K562 (cell line): ENCODE results near the gene SPATS2L.

Experiments used
- CCNT2 ChIP-seq: IDR thresholded peaks from 2 replicates; pipeline ENCODE4 v1.6.1; 2011; ENCODE audit warnings: borderline replicate concordance, low read depth, mild to moderate bottlenecking, moderate library complexity, mixed read lengths, low read length; ENCODE audit not compliant: insufficient read length; ENCODE audit errors: extremely low read depth
- EHMT2 ChIP-seq: fragments of 450-650 bp; IDR thresholded peaks from 2 replicates; pipeline ENCODE4 v1.6.1; 2018; ENCODE audit warnings: antibody characterized with exemption
- HEY1 ChIP-seq: fragments of 250-450 bp; sonication (Bioruptor Pico); IDR thresholded peaks from 2 replicates; pipeline ENCODE4 v1.5.0; 2020; ENCODE audit warnings: mild to moderate bottlenecking, moderate library complexity, borderline replicate concordance
- MAZ ChIP-seq, 2 experiments: fragments of 450-650 bp in 1 of 2; sonication (generic) in 1 of 2; formaldehyde crosslinking; IDR thresholded peaks in 1 of 2; conservative IDR thresholded peaks in 1 of 2; 2 replicates each; pipeline versions ENCODE4 v1.4.0 to v1.5.0; 2020; ENCODE audit warnings: mild to moderate bottlenecking in 1 of 2, missing genetic modification reagents in 1 of 2
- MXI1 ChIP-seq: IDR thresholded peaks from 2 replicates; pipeline ENCODE4 v1.6.1; 2011; ENCODE audit warnings: low read depth, mild to moderate bottlenecking, improper control_type of control experiment, low read length
- POLR2A ChIP-seq: fragments of 450-650 bp; conservative IDR thresholded peaks from 2 replicates; pipeline ENCODE4 v1.6.1; 2016
- POLR2AphosphoS5 ChIP-seq: IDR thresholded peaks from 2 replicates; pipeline ENCODE4 v1.6.1; 2011; ENCODE audit warnings: mild to moderate bottlenecking, low read depth, low read length, moderate library complexity; ENCODE audit not compliant: control insufficient read depth, insufficient read depth
- ZEB2 ChIP-seq: fragments of 450-650 bp; IDR thresholded peaks from 2 replicates; pipeline ENCODE4 v1.6.1; 2016
- ZNF143 ChIP-seq: sonication (generic); formaldehyde crosslinking; IDR thresholded peaks from 2 replicates; pipeline ENCODE4 v1.9.0; 2022; ENCODE audit warnings: mild to moderate bottlenecking, missing genetic modification reagents
- TF ChIP-seq, protein P1 (sequence below), 2 experiments: fragments of 450-650 bp in 1 of 2; sonication (generic) in 1 of 2; formaldehyde crosslinking in 1 of 2; IDR thresholded peaks; 2 replicates each; pipeline versions ENCODE4 v1.7.1 to v1.9.0; 2016 to 2022; ENCODE audit warnings: inconsistent platforms in 1 of 2, mild to moderate bottlenecking in 1 of 2, missing genetic modification reagents in 1 of 2
- TF ChIP-seq, protein P2 (sequence below): fragments of 450-650 bp; IDR thresholded peaks from 2 replicates; pipeline ENCODE4 v1.6.1; 2016; ENCODE audit warnings: borderline replicate concordance
- TF ChIP-seq, protein P3 (sequence below): fragments of 450-650 bp; IDR thresholded peaks from 2 replicates; pipeline ENCODE4 v1.6.1; 2016; ENCODE audit warnings: antibody characterized with exemption
- TF ChIP-seq, protein P4 (sequence below): sonication (generic); formaldehyde crosslinking; IDR thresholded peaks from 2 replicates; pipeline ENCODE4 v1.8.1; 2023; ENCODE audit warnings: mild to moderate bottlenecking, missing genetic modification reagents
- TF ChIP-seq, protein P5 (sequence below), 3 experiments: IDR thresholded peaks in 2 of 3; conservative IDR thresholded peaks in 1 of 3; 2 replicates each; pipeline ENCODE4 v1.5.1; 2011 to 2012; ENCODE audit warnings: low read length in 3 of 3, mild to moderate bottlenecking in 3 of 3, control low read depth in 2 of 3, improper control_type of control experiment in 1 of 3, inconsistent platforms in 1 of 3, low read depth in 1 of 3, mixed read lengths in 1 of 3, moderate library complexity in 1 of 3; ENCODE audit not compliant: insufficient read depth in 2 of 3

DNA sequence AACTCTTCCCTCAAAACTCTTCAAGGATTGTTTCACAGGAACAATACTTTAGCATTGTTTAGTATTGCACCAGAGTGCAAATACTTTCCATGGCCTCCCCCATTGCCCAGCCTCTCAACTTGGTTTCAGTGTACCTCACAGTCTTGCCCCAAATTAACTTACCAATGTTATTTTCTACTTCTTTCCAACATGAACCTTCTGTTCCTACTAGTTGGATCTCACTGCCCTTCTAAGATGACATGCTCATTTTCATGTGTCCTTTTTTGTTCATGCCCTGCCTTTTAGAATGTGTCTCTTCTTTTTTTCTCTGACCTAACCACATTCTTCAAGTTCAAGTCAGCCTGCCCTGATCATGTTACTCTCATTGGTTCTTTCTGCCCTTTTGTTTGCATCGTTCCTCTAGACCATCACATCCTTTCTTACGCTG is 4.1 kb downstream of the SPATS2L start:
- TF ChIP-seq, protein P1, sequence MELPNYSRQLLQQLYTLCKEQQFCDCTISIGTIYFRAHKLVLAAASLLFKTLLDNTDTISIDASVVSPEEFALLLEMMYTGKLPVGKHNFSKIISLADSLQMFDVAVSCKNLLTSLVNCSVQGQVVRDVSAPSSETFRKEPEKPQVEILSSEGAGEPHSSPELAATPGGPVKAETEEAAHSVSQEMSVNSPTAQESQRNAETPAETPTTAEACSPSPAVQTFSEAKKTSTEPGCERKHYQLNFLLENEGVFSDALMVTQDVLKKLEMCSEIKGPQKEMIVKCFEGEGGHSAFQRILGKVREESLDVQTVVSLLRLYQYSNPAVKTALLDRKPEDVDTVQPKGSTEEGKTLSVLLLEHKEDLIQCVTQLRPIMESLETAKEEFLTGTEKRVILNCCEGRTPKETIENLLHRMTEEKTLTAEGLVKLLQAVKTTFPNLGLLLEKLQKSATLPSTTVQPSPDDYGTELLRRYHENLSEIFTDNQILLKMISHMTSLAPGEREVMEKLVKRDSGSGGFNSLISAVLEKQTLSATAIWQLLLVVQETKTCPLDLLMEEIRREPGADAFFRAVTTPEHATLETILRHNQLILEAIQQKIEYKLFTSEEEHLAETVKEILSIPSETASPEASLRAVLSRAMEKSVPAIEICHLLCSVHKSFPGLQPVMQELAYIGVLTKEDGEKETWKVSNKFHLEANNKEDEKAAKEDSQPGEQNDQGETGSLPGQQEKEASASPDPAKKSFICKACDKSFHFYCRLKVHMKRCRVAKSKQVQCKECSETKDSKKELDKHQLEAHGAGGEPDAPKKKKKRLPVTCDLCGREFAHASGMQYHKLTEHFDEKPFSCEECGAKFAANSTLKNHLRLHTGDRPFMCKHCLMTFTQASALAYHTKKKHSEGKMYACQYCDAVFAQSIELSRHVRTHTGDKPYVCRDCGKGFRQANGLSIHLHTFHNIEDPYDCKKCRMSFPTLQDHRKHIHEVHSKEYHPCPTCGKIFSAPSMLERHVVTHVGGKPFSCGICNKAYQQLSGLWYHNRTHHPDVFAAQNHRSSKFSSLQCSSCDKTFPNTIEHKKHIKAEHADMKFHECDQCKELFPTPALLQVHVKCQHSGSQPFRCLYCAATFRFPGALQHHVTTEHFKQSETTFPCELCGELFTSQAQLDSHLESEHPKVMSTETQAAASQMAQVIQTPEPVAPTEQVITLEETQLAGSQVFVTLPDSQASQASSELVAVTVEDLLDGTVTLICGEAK (IDR thresholded peaks at IDR 0.05) = no peak
- TF ChIP-seq, protein P1 (CRISPR knock-in tag; IDR thresholded peaks at IDR 0.05) = no peak
- TF ChIP-seq, protein P2, sequence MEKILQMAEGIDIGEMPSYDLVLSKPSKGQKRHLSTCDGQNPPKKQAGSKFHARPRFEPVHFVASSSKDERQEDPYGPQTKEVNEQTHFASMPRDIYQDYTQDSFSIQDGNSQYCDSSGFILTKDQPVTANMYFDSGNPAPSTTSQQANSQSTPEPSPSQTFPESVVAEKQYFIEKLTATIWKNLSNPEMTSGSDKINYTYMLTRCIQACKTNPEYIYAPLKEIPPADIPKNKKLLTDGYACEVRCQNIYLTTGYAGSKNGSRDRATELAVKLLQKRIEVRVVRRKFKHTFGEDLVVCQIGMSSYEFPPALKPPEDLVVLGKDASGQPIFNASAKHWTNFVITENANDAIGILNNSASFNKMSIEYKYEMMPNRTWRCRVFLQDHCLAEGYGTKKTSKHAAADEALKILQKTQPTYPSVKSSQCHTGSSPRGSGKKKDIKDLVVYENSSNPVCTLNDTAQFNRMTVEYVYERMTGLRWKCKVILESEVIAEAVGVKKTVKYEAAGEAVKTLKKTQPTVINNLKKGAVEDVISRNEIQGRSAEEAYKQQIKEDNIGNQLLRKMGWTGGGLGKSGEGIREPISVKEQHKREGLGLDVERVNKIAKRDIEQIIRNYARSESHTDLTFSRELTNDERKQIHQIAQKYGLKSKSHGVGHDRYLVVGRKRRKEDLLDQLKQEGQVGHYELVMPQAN = no peak
- TF ChIP-seq POLR2AphosphoS5 (no peak), MXI1 (no peak), ZEB2 (no peak), MAZ (CRISPR knock-in tag; conservative IDR thresholded peaks at IDR 0.05 in 1 of 2, IDR thresholded peaks at IDR 0.05 in 1 of 2) (no peak), HEY1 (CRISPR knock-in tag) (no peak), EHMT2 (no peak), POLR2A (no peak), CCNT2 (no peak), ZNF143 (CRISPR knock-in tag) (no peak)
- TF ChIP-seq, protein P3, sequence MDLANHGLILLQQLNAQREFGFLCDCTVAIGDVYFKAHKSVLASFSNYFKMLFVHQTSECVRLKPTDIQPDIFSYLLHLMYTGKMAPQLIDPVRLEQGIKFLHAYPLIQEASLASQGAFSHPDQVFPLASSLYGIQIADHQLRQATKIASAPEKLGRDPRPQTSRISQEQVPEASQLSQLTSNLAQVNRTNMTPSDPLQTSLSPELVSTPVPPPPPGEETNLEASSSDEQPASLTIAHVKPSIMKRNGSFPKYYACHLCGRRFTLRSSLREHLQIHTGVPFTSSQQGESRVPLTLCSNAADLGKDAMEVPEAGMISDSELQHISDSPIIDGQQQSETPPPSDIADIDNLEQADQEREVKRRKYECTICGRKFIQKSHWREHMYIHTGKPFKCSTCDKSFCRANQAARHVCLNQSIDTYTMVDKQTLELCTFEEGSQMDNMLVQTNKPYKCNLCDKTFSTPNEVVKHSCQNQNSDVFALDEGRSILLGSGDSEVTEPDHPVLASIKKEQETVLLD = no peak
- TF ChIP-seq, protein P4, sequence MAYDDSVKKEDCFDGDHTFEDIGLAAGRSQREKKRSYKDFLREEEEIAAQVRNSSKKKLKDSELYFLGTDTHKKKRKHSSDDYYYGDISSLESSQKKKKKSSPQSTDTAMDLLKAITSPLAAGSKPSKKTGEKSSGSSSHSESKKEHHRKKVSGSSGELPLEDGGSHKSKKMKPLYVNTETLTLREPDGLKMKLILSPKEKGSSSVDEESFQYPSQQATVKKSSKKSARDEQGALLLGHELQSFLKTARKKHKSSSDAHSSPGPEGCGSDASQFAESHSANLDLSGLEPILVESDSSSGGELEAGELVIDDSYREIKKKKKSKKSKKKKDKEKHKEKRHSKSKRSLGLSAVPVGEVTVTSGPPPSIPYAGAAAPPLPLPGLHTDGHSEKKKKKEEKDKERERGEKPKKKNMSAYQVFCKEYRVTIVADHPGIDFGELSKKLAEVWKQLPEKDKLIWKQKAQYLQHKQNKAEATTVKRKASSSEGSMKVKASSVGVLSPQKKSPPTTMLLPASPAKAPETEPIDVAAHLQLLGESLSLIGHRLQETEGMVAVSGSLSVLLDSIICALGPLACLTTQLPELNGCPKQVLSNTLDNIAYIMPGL = no peak
- TF ChIP-seq, protein P5, sequence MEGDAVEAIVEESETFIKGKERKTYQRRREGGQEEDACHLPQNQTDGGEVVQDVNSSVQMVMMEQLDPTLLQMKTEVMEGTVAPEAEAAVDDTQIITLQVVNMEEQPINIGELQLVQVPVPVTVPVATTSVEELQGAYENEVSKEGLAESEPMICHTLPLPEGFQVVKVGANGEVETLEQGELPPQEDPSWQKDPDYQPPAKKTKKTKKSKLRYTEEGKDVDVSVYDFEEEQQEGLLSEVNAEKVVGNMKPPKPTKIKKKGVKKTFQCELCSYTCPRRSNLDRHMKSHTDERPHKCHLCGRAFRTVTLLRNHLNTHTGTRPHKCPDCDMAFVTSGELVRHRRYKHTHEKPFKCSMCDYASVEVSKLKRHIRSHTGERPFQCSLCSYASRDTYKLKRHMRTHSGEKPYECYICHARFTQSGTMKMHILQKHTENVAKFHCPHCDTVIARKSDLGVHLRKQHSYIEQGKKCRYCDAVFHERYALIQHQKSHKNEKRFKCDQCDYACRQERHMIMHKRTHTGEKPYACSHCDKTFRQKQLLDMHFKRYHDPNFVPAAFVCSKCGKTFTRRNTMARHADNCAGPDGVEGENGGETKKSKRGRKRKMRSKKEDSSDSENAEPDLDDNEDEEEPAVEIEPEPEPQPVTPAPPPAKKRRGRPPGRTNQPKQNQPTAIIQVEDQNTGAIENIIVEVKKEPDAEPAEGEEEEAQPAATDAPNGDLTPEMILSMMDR (IDR thresholded peaks at IDR 0.05 in 2 of 3, conservative IDR thresholded peaks at IDR 0.05 in 1 of 3; ENCODE audit: insufficient read depth in 2 of 3, low read depth in 1 of 3, low read length in 3 of 3) = no peak
